CD4-positive, alpha-beta T cell treated with Interleukin-15 for 4 hours (primary cell): ENCODE data around the gene CCDC93.

ENCODE experiments used
- DNase-seq: peaks from one replicate; pipeline ENCODE4 v3.0.0-alpha.2; 2020; ENCODE audit warnings: low spot score

Gene CCDC93

DNA sequence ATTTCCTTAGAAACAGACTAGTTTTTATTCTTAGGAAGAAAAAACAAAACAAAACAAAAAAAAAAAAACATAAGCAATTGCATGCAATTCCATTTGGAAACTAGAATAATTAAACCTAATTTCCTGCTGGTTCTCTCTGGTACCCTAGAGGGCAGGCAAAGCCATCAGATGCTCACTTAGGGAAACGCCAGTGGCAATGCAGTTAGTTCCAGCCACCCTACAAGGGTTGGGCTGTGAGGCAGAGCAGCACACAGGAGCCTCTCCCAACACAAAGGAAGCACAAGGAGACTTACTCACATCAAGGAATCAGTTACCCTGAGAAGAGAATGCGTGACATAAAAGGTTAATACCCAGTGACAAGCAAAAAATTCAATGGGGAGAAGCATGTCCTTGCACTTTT lies 28.8 kb downstream of the CCDC93 start:
- no peak for DNase-seq

DNA sequence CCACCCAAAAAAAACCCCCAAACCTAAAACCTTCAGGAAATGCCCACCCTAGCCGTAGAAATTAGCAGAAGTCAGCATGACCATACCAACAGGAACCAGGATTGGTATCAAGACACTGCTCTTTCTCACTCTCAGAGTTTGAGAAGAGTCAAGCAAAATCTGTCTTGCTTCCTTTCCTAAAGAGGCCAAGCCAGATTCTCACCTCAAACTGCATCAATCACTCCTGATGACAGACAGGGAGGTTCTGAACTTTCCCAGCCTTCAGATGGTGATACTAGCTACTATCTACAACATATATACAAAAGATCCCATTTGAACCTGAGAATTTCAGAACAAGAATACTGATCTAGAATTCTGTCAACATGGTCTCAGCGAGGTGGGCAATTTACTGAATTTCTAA lies 29.7 kb downstream of the CCDC93 start:
- no peak for DNase-seq

DNA sequence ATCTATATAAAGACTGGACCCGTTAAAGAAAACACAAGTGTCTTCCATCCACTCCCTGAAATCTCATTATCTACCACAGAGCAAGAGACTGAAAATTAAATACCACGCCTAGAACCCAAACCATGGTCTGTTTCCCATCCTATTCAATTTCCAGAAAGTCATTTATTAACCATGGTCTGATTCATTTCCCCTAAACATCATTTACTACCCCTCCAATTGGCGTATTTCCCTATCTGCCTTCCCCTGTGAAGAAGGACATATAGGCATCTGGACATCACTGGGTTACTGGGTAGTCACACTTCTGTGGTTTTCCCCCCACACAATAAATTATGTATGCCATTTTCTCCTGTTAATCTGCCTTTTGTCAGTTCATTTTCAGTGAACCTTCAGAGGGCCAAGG lies 30.8 kb downstream of the CCDC93 start:
- no peak for DNase-seq

DNA sequence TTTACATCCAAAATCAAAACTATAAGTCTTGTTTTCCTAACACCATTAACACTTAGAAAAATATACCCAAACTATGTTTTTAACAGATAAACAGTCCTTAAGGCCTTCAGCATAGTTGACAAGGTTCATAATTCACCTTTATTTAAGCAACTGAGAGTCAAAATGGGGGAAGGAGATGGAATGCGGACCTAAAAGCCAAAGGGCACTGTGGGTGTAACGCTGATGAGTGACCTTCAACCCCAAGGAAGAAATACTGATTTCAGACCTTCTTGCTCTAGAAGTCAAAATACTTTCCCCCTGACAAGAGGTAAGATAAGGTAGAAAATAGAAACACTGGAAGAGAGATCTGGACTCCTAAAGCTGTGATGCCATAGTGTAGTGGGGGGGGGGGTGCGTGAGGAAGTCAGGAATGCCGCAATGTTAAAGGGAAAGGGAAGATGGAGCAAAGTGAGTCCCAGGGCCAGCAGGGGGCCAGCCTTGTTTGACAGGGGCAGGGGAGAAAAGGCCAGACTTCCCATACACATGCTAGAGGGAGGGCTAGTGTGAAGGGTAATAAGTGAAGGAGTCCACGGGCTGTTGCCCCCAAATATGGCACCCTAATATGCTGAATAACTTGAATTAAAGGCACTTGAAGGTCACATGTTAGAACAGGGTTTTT lies 31.4 kb downstream of the CCDC93 start:
- no peak for DNase-seq

DNA sequence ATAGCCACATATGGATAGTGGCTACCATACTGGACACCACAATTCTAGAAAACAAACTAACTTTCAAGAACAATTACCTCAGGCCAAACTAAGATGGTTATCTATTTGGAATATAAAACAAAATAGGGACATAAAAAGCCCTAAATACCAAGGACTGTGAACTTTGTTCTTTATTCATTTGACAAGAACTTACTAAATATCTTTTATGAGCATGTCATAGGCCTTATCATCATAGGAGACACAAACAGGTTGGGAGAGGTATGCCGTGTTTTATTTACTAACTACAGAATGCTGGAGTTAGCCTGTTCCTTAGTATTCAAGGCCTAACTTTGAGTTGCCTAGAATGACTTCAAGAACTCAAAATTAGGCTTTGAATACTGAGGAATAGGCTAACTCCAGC lies 32.1 kb downstream of the CCDC93 start:
- no peak for DNase-seq

DNA sequence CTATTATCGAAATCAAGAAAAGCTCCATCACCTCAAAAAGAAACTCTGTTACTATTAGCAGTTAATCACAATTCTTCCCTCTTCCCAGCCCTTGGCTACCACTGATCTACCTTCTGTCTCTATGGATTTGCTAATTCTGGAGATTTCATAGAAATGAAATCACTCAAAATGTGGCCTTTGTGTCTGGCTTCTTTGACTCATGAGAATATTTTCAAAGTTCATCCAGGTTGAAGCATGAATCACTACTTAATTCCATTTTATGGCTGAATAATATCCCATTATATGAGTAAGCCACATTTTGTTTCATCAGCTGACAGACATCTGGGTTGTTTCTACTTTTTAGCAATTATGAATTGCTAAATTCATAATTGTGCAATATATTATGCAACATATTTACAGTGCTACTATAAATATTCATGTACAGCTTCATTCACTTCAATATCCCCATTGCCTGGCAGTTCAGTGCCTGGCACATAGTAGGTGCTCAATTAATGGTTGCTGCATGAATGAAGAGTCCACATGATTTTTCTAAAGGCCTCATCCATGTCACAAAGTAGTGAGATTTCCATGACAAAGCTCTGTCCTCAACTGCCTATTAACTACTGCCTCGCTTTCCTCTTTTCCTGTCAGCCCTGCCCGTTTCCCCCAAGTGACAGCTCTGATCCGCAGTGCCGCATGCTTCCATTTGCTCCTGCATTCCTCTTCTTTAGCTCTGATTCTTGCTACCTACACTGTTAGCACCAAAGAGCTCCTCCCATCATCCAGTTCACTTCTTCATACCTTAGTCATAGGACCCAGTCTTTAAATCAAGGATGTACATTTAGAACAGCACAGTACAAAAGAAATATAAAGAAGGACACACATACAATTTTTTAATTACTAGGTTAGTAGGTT lies 32.8 kb downstream of the CCDC93 start:
- no peak for DNase-seq

DNA sequence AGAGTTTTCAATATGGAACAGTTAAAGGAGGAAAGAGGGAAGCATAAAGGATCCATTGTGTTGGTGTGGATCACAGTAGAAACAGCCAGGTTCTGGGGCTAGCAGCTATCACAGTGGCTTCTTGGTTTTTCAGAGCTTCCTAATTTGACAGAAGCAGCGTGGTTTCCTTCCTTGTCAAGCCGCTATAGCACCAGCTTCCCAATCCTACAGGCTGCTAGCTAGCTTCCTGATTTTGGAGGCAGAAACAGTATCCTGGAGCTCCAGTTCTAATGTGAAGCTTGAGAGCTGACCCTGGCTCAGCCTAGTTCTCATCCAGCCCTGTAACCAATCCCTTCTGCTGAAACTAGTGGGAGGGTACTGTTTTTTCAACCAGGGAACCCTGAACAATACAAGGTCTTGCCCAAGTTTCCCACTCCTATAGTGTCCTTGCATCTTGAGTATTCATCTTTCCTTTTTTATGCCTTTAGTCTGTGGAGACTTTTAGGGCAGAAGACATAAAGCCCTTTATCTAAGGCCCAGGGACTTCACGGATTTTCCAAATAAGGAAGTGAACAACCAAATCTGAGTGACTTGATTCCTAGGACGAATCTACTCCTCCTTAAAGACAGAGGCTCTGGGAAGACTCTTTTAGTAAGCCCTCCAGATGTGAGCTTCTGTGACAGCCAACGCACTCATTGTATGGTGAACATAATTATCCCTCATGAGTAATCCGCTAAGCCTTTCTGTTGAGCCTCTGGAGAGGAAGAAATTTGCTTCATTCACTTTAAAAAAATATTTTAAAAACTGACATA lies 33.8 kb downstream of the CCDC93 start:
- no peak for DNase-seq

DNA sequence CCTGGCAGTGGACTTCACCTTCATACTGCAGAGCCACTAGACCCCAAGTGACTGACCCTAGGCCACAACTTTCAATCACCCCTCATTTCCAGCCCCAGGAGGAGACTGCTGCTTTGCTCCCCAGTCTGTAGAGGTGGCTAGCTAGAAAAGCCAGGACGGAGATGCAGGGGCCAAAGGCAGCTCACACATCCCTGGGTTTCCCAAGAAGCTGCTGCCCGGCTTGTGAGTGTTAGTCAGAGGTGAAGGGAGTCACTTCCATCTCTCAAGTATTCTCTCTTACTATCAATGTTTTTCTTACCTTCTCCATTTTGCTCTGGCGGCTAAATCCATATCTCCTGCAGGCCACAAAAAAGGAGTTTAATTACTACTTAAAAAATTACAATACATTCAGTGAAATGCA lies 36.2 kb downstream of the CCDC93 start:
- DNase-seq, result no peak

DNA sequence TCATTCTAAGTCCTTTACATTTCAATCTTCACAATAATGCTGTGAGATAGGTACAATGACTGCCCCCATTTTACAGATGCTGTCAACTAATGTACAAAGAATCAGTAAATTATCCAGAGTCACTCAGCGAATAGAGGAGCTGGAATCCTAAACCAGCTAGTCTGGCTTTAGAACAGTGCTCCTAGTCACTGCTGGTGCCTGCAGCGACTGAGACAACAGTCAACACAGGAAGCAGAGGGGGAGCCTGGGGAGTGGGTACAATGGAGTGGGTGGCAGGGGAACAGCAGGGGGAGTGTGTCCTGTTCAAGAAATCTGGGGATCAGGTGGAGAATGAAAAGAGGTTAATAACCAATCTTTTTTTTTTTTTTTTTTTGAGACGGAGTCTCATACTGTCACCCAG lies 37.3 kb downstream of the CCDC93 start:
- DNase-seq, result no peak

DNA sequence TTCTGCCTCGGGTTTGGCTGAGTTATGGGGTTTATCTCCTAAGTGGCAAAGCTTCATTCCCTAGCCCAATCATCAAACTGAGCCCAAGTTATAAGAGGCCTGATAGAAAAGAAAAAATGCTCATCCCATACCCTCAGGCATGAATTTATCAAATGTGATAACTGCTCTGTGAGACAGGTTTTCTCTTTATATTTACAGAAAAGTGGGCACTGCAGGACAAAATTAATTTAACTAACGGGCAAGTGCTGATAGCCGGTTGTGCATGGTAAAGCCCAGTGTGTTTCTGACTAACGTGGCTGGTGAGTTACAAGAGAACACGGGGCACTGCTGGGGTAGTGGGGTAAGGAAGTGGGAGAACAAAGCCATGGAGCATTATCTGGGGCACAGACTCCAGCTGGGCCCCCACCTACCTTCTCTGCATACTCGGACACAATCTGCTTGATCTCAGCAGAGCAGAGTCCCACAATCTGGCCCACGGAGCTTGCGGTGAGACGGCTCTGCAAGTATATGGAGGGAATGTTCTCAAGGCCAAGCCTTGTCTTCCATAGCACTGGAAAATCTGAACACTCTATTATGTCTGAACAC lies 40.3 kb downstream of the CCDC93 start:
- DNase-seq, result no peak

DNA sequence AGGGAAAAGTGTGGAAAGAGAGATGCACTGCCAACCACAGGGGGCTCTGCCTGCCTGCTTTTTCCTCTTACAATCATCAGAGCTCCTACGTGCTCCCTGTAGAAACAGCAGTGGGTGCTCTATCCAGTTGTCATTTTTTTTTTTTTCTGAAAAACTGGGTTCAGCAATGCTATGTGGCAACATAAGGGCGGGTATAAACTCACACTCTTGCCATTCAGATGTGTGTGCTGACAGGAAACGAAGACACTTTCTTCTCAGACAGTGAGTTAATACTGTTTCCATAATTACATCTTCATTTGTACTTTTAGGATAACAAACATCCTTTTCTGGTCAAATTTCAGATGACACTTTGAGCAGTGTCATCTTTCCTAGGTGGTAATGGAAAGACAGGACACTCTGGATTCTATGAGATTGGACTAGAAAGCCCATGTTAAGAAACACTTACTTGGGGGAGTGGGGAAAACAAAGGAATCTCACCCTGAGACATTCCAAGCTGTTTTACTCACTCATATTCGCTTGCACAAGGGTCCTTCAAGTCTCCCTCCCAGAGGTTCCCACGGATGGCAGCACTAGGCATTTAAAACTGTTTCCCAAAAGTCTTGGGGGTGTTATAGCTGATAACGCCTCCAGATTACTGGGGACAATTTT lies 41.3 kb downstream of the CCDC93 start:
- DNase-seq, result no peak

DNA sequence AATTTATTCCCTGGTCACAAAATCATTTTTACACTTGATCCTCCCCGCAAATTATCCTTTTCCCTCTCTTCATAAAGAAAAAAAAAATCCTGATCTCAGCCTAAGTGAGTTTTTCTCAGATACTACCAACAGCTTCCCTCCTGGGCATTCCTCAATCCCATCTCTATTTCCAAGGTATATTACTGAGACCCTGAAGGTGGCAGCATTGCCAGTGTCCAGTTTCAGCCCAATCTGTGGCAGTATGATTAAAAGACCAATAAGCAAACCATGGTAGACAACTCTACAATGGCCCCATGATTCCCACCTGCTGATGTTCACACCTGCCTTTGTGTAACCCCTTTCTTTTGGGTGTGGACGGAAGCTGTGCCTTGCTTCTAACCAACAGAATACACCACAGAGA lies 45.1 kb downstream of the CCDC93 start:
- DNase-seq, result no peak

DNA sequence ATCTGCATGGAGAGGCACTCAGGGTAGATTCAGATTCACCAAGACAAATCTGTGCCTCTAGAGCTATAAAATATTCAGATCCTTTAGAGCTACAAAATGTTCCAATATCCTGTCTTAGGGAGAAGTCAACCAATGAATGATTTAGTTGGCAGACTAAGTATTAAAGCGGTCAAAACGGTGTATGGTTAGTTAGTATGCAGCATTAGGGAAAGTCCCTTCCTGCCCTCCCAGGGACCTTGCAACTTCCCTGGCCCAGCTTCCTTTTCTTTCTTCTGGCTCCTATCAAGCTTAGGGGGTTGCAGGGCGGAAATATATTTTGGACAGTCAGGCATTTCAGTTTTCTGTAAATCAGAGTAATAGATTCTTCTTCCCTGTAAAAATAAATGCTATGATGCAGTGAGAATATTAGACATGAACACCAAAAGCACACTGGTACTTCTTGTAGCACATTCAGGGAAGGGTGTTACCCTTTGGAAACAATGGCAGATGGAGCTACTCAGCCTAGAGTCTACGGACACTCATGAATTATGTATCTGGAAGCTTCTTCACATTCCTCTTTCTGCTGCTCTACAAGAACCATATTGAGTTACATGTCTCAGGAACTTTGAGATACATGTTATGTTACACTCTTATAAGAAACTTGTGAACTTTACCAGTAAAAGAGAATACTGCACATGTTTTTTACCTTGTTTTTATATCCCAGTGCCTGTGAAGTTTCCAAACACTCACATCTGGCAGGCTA lies 45.7 kb downstream of the CCDC93 start:
- no peak for DNase-seq

DNA sequence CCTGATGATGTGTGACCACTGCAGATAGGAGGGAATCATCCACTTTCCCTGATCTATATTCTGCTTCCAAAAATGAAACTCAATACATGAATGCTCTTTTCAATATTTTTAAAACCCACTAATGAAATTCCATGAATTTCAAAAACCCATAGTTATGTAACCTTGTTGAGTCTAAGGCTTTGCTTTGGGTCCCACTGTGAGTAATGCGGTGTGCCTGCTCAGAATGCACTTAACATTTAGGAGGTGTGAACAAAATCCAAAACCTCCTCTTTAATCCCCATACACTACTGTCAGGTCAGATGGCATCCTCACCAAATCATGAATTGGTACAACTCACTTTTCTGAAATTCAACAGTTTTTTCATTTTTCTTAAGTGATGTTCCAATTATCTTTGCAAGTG lies 50.4 kb downstream of the CCDC93 start:
- no peak for DNase-seq

DNA sequence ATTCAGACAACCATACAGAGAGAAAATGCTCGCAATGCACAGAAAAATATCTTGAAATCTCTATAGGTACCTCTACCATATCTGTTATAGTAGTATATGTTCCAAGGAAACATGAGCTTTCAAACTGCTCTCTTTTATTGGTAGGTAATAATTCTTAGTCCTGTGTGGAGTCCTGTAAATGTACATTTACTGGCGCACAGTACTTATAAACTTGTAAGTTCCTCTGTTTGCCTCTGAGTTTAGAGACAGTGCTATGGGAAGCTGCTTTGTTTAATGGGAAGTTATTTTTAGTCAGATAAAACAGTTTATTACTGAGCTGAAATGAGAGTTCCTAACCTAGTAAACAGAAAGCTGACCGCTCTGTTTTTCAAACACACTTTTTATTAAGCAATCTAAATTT lies 52.7 kb downstream of the CCDC93 start:
- no peak for DNase-seq

DNA sequence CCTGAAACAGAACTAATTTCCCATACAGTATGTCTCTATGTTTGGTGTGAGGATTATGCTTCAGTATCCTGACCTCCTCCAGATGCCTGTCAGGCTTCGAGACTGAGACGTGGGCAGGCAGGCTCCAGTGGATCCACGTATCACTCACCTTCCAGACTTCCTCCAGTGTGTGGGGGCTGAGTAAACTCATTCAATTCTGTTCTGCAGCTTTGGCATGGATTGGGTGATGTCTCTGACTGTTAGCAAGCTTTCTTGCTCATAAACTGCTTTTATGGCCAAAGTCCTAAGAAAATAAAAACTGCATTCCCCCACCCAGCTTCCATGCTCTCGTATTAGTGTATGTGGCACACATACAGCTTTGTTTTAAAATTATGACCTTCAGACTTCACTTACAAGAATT lies 53.6 kb downstream of the CCDC93 start:
- DNase-seq, result no peak

DNA sequence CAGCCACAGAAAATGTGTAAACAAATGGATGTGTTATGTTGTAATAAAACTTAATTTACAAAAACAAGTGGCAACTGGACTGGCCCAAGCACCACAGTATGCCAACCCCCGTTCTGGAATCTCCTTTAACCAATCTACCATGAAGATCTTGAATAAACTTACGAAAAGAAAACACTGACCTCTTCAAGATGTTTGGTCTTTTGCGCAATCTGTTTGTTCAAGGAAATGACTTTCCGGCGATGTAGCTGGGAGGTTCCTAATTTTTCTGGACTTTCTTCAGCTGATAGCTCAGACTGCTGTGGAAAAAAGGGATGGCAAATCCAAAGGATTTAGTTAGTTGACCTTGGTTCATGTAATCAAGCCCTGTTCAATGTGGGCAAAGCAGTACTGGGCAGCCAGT lies 55.7 kb downstream of the CCDC93 start:
- no peak for DNase-seq

DNA sequence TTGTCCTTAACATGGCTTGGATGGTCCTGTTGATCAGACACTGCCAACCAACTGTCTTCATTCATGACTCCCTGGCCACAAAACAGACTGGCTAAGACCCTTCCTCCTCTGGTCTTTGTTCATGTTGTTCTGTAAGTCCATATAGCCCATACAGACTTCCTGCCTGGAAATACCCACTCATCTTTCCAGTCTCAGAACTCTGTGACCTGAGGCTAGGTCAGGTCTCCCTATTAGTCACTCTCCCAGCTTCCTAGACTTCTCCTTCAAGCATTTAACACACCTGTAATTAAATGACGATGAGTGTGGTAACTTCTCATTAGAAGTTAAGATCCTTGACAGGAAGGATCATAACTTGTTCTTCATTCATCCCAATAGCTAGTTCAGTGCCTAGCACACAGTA lies 56.3 kb downstream of the CCDC93 start:
- DNase-seq, result no peak

DNA sequence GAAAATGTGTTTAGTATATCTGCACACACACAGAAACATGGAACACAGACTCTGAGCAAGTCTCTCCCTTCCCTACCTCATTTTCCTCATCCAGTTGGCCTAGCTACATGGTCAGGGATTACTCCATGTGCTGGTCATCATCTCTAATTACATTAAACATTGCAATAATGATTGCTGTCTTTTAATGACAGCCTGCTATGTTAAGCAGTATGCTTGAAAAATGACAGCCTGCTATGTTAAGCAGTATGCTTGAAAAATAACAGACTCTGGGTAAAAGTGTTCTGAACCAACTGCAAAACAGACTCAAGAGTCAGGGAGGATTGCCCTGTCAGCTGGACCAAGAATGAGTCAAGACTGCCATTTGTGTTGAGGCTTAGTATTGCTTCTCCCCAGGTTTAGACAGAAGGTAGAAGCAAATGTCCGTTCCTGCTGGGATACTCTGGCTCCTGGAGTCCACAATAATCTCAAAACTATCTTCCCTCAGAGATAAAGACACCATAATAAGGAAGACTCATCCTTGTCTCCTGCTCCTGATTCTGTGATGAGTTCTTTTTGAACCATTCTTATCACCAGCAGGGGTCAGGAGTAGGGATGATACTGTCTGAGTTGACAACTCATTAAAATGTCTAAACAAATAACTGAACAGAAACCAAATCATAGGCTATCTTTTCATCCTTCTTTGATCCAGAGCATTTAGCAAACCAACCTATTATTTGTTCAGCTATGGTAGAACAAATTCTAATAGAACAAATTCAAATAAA lies 57.7 kb downstream of the CCDC93 start:
- DNase-seq, result no peak

DNA sequence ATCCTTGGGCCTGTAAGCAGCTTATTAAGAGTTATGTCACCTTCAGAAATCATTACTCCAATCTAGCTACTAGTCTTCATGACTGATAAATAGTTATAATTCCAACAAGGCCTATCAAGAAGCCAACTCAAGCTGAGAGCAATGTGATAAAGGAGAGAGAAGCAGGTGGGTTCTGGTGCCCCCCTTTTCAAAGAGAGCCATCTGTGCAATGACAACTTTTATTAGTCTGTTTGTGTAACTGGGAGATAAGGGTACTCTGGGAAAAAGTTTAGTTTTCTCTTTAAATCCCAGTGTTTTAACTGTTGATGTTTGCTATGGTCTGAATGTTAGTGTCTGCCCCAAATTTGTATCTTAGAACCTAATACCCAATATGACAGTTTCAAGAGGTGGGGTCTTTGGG lies 60.6 kb downstream of the CCDC93 start:
- DNase-seq, result no peak

DNA sequence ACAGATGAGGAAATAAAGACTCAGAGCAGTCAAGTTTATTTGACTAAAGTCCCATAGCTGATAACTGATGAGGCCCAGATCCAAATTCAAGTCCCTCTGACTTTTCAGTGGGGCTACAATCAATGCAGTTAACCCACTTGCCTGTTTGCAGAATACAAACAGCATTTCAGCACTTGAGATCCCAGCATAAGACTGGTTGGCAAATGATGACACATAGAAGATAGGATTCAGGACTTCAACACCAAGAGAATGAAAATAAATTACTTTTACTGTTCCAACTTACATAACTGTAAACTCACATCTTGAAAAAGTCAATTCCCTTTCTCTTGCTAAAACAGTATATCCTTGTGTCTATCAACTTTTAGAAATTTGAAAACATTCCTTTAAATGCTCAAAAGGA lies 61.2 kb downstream of the CCDC93 start:
- no peak for DNase-seq
